NCI-H2107 treated with DMSO at 0.1 percent for 48 hours (cell line): ENCODE data around the gene FCHSD2.
"Not testable (repeated sequence)": the region's sequence is repeated elsewhere in the genome, so short reads cannot be mapped to it uniquely, and the experiment has no call there.

ENCODE experiments used
- DNase-seq: peaks from one replicate; lab custom pipeline; 2025; ENCODE audit not compliant: unreplicated experiment; lab: John Stamatoyannopoulos, UW

Gene FCHSD2

DNA sequence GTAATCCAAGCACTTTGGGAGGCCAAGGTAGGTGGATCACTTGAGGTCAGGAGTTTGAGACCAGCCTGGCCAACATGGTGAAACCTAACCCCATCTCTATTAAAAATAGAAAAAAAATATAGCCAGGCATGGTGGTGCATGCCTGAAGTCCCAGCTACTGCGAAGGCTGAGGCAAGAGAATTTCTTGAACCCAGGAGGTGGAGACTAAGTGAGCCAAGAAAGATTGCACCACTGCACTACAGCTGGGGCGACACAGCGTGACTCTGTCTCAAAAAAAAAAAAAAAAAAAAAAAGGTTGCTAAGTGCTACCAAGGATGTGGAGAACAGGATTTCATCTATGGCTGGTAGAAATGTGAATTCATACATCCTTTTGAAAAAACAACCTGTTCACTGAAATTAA lies 291.3 kb downstream of the FCHSD2 start:
- DNase-seq, result no peak

- DNase-seq, result no peak
Observed at GRCh38 chr11:72848846-72849466, 293.2 kb downstream of the FCHSD2 start.

GRCh38 chr11:72844356-72844755 lies 297.8 kb downstream of the FCHSD2 start:
- DNase-seq, result no peak

DNA sequence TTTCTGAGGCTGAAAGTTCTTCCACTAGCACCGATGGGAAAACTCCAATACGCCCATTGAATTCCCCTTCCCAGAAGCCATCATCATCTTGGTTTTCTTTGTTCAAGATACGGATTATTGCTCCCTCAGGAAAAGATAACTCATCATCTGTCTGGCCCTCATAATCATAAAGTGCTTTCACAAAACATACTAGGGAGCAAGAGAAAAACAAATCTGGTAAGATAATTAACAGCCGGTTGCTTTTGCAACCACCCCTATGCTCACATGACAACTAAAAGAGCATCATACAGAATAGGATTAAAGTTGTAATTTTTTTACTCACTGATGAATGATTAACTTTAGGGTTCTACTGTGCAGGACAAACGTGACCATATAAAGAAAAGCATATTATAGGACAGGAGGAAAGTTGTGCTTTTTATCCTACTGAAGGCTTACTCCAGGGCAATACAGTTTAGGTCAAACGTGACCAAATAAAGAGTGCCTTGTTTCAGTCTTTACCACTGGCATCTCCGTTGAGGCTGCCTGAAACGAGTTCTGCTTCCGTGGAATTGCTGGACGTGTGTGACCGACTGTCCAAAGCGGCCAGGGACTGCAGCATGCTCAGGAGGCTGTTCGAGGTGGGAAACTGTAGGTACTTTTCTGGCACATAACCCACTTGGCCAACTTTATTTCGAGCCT lies 299.3 kb downstream of the FCHSD2 start:
- DNase-seq, result no peak

DNA sequence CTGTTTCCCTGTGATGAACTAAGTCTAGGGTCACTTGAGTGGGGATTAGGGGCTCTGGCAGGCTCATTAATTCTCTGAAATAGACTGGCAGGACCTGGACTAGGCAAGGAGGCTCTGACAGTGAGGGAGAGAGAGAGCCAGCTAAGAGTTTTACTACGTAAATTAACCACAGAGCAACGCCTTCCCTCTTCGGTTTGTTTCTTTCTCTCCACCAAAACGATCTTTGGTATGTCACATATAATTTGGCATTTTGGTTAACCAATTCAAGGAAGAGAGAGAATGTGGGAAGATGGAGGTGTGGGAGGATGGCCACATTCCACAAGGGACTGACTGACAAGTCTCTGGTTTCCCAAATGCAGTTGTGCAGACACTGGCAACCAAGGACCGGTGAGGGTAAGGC lies 300.0 kb downstream of the FCHSD2 start:
- DNase-seq, result no peak

GRCh38 chr11:72841397-72841796 lies 300.7 kb downstream of the FCHSD2 start:
- no peak for DNase-seq

- no peak for DNase-seq
Observed at GRCh38 chr11:72840780-72841179, 301.3 kb downstream of the FCHSD2 start.

DNA sequence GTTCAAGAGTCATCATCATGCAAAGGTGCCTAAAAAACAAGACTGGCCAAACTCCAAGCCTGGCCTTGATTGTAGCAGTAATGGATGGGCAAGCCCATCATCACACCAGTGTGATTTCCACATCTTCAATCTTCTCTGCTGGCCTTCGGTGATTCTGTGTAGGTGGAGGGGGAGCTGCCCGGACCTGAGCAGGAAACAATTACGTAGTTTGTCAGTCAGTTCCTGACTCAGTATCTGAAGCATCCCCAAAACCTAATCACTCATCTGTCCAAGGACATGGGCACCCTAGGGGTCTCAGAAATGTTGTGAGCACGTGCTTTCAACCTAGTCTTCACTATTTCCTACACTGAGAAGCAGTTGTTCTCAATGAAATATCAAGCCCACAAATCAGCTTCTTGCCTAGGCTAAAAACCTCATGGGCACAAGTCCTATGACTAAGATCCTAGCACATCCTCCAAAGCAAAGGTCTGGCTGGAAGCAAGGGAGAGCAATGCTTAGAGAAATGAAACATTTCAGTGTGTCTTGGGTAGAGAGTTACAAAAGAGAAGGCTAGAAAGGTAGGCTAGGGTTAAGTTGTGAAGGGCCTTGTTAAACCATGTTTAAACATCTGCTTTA lies 303.3 kb downstream of the FCHSD2 start:
- no peak for DNase-seq

DNA sequence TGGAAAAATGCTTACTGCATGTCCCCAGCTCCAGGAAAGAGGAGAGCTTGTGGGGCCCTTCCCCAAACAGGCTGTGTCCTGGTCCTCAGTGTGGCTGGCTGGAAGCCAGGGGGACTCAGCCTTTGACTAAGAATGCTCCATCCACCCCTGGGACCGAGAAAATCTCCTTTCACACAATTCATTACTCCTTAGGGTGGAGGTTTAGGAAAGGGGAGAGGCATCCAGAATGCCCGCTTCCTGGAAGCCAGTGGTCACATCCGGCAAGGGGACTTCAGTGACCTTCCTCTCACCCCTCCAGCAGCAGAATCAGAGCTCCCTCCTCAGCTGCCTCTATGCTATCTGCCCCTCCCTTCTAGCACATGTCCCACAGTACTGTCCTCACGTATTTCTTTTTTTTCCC lies 306.0 kb downstream of the FCHSD2 start:
- DNase-seq, result no peak

DNA sequence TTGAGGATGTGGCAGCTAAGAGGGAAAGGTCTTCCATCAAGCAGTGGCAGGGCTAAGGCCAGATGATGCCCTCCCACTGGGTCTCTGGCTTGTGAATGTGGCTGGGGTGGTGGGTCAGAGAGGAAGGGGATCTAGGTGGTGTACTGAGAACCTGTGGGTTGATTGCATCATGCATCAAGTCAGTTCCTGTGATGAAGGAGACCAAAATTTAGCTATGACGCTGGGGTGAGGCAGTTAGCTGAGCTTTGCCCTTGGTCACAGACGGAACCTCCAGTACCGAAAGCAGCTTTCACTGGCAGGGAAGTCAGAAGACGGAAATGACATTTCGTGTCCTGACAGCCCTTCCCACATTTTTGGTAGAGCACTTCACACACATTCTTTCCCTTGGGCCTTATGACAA lies 307.2 kb downstream of the FCHSD2 start:
- DNase-seq, result no peak

- no peak for DNase-seq
Observed at GRCh38 chr11:72833811-72834493, 308.2 kb downstream of the FCHSD2 start.

GRCh38 chr11:72833083-72833733 lies 308.9 kb downstream of the FCHSD2 start:
- no peak for DNase-seq

DNA sequence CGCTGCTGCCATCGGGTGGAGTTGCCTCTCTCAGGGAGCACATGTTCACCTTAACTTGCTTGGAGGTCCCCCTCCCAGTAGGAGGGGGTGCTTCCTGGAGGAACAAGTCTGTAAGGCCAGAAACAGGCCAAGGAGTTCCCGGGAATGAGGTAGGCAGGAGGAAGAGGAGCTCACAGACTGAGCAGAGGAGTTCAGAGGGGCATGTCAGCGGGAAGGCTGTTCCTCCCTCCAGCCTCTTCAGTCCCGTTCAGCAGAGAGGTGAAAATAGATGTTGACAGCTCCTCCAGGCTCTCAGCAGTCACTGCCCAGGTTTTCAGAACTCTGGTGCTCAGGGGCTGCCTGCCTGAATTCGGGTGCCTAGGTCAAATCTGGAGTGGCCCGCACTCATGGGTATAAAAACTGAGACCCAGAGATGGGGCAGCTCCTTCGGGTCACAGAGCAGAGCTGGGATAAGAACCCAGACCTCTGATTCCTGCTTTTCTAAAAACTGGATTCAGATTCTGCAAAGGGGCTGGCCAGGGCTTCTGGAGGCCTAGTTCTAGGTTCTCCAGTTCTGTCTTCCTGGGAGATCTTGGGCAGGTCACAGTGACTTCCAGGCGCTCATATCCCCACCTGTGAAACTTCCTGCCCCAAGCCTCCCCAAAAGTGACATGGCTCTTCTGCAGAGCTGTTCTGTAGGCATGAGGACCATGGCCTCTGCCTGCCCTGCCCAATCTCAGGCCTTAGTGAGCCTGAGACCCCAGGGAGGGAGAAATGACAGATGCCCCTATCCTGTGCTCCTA lies 309.6 kb downstream of the FCHSD2 start:
- no peak for DNase-seq

DNA sequence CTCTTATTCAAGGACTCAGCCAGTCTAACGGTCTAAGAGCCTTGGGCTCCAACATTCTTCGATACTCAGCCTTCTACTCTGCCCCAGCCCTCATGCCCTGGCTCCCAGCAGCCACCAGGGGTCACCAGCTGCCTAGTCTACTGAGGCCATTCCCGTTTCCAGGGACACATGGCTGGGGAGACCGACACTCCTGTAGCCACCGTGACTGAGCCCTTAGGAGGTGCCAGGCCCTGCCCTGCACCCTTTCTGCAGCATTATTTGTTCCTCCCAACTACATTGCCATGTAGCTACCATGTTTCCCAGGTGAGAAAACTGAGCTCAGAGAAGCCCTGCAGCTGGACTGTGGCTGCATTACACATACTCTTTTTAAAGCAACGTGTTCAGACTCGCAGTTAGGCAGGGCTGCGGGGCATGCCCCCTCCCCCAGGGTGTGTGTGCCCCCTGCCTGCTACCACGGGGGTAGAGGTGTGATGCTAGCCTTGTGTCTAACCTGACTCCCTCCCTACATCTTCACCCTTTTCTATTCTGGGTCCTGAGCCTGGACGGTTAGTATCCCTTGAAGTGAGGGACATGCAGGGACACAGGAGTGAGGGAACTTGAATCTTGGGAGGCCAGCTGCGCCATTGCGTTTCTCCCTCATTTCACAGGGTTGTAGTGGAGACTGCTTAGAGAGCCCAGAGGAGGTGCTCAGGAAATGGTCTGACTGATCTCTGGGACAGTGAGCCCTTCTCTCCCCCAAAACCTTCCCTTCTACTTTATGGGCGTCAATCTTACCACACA lies 310.4 kb downstream of the FCHSD2 start:
- peak; percentile 45 for DNase-seq

GRCh38 chr11:72829884-72830533 lies 312.1 kb downstream of the FCHSD2 start:
- DNase-seq, result no peak

- DNase-seq, result no peak
Observed at GRCh38 chr11:72829178-72829577, 312.9 kb downstream of the FCHSD2 start.

DNA sequence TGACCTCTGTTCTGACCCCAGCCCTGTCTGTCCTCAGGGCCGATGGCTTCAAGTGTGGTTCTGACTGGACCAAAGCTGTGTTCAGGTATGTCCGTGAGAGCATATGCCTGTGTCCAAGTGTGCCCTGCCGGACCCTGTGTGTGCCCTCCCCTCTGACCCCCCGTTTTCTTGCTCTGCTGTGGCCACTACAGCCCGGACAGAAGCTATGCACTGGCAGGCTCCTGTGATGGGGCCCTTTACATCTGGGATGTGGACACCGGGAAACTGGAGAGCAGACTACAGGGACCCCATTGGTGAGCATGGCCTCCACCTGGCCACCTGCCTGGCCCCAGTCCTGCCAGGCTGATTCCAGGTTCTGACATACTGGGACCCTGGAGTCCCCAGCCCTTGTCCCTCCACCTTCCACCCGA lies 313.4 kb downstream of the FCHSD2 start:
- no peak for DNase-seq

DNA sequence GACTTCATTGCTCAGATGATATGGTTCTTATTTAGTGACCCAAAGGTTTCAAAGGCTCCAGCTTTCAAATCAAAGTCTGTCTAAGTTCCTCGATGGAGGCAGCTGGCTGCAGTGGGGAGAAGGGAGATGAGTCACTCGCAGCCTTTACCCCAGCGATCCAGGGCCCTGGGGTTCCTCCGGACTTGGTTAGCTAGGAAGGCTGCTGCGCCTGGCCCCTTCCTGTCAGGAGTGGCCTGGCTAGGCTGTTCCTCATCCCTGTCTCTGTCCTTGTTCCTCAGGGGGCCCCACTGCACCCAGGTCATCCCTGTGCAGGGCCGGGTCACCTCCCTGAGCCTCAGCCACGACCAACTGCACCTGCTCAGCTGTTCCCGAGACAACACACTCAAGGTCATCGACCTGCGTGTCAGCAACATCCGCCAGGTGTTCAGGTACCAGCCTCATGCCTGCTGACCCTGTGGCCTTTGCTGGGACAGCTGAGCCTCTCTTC lies 314.0 kb downstream of the FCHSD2 start:
- DNase-seq, result no peak

DNA sequence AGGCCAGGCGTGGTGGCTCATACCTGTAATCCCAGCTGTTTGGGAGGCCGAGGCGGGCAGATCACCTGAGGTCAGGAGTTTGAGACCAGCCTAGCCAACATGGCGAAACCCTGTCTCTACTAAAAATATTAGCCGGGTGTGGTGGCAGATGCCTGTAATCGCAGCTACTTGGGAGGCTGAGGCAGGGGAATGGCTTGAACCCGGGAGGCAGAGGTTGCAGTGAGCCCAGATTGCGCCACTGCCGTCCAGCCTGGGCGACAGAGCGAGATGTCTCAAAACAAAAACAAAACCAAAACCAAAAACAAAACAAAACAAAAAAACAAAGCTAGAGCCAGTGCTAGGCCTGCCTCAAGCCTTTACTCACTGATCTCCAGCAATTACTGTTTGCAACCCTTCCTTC lies 314.5 kb downstream of the FCHSD2 start:
- DNase-seq, result not testable (repeated sequence)
